Fibroblast of lung (primary cell): ENCODE data around the gene TBC1D10B. TPM values are rescaled to one million over a fixed set of nuclear protein-coding genes. Genes with fewer than 3 reads are reported as not detected.
"Not testable (repeated sequence)": the region's sequence is repeated elsewhere in the genome, so short reads cannot be mapped to it uniquely, and the experiment has no call there.

Source experiments
- DNase-seq, 2 donors: peaks; one replicate each; pipeline versions ENCODE4 v3.0.0 to v3.0.0-alpha.2; 2010; ENCODE audit warnings: low read depth in 2 of 2
- H2AFZ ChIP-seq: 2 replicates; pipeline ENCODE4 v1.5.1; 2012; ENCODE audit warnings: low read length, control low read depth, inconsistent platforms
- H3K27ac ChIP-seq: 2 replicates; pipeline ENCODE4 v1.5.1; 2011; ENCODE audit warnings: low read length, control low read depth; ENCODE audit not compliant: insufficient read depth
- H3K27me3 ChIP-seq: 2 replicates; pipeline ENCODE4 v1.5.1; 2011; ENCODE audit warnings: mild to moderate bottlenecking, low read length; ENCODE audit not compliant: control insufficient read depth, insufficient read depth
- H3K36me3 ChIP-seq: 2 replicates; pipeline ENCODE4 v1.5.1; 2011; ENCODE audit warnings: low read length; ENCODE audit not compliant: control insufficient read depth, insufficient read depth
- H3K4me1 ChIP-seq: 2 replicates; pipeline ENCODE4 v1.5.1; 2011; ENCODE audit warnings: low read length; ENCODE audit not compliant: control insufficient read depth, insufficient read depth; ENCODE audit errors: extremely low read depth
- H3K4me2 ChIP-seq: 2 replicates; pipeline ENCODE4 v1.5.1; 2011; ENCODE audit warnings: low read length, control low read depth; ENCODE audit not compliant: insufficient read depth; ENCODE audit errors: extremely low read depth
- H3K4me3 ChIP-seq, 4 experiments: fragments of 200-600 bp in 1 of 4; sonication (generic) in 1 of 4; replicated peaks in 1 of 4; 2 replicates each; pipeline ENCODE4 v1.5.1; 2011 to 2016; ENCODE audit warnings: low read length in 4 of 4, low read depth in 3 of 4, mild to moderate bottlenecking in 3 of 4, control low read depth in 2 of 4, inconsistent platforms in 1 of 4, mixed read lengths in 1 of 4; ENCODE audit not compliant: insufficient read depth in 1 of 4; ENCODE audit errors: control extremely low read depth in 1 of 4
- H3K79me2 ChIP-seq: 2 replicates; pipeline ENCODE4 v1.5.1; 2012; ENCODE audit warnings: mild to moderate bottlenecking, low read length, inconsistent platforms; ENCODE audit not compliant: control insufficient read depth, insufficient read depth
- H3K9ac ChIP-seq: 2 replicates; pipeline ENCODE4 v1.5.1; 2011; ENCODE audit warnings: mild to moderate bottlenecking, low read length, control low read depth; ENCODE audit not compliant: insufficient read depth
- H3K9me3 ChIP-seq: 2 replicates; pipeline ENCODE4 v1.5.1; 2012; ENCODE audit warnings: low read depth, low read length; ENCODE audit not compliant: control insufficient read depth, insufficient read depth
- H4K20me1 ChIP-seq: 2 replicates; pipeline ENCODE4 v1.5.1; 2011; ENCODE audit warnings: low read length; ENCODE audit not compliant: control insufficient read depth, insufficient read depth; ENCODE audit errors: extremely low read depth
- polyA plus RNA-seq, 2 donors: library from polyadenylated mRNA; depleted of rRNA in 1 of 2; stranded (reverse) in 1 of 2; unstranded in 1 of 2; fragments of >200 nt; gene quantifications; 2 replicates each; pipeline ENCODE4 v1.2.1, GENCODE V29; 2011 to 2012; ENCODE audit warnings: missing spikeins in 1 of 2
- total RNA-seq: library from RNA; depleted of rRNA; stranded (reverse); fragments of >200 nt; gene quantifications from 2 replicates; pipeline ENCODE4 v1.2.1, GENCODE V29; 2014

Gene TBC1D10B
- total and polyA plus RNA-seq, 2 donors (not counting 1 experiment from before 2014, with no cell fraction given), result 14.8 to 29.6 TPM

DNA sequence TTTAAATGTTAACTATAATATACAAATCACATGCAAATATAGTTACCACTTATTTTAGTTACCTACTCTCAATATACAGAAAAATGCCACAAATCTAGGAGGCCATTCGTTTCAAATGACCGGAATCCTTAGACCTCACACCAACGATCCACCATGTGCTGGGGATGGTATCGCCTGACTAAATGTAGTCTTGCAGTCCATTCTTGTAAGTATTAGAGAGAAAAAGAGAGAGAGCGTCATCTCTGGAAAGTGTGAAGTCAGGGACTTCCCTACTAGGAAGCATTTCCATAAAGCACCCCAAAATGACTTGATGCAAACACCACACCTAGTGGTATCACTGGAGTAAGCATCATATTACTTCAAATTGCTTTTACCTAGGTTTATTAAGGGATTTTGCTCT is 61.0 kb downstream of the TBC1D10B start:
- not testable (repeated sequence) for H4K20me1 ChIP-seq, H3K4me1 ChIP-seq, H3K36me3 ChIP-seq, H3K4me2 ChIP-seq, H2AFZ ChIP-seq, H3K79me2 ChIP-seq, H3K27ac ChIP-seq, H3K9me3 ChIP-seq, H3K9ac ChIP-seq, H3K4me3 ChIP-seq, H3K27me3 ChIP-seq, DNase-seq

Other genes with a start within 250 kb of the TBC1D10B start
- gene MAPK3, start 247.3 kb downstream of the TBC1D10B start, total RNA-seq, result 32.1 and 48.7 TPM in 2 replicates
- 167 and 264 TPM in 2 replicates for gene MAPK3, start 247.3 kb downstream of the TBC1D10B start, polyA plus RNA-seq
- gene CORO1A, start 186.9 kb downstream of the TBC1D10B start, total RNA-seq, result 0.17 and 0.26 TPM in 2 replicates
- 0.85 and 2.6 TPM in 2 replicates for gene CORO1A, start 186.9 kb downstream of the TBC1D10B start, polyA plus RNA-seq
- gene BOLA2B, start 176.8 kb downstream of the TBC1D10B start, total RNA-seq, result 12.6 and 18.0 TPM in 2 replicates
- 47.4 and 79.2 TPM in 2 replicates for gene BOLA2B, start 176.8 kb downstream of the TBC1D10B start, polyA plus RNA-seq
- gene SLX1A, start 176.6 kb downstream of the TBC1D10B start, total RNA-seq, result 18.2 and 19.2 TPM in 2 replicates
- 3.9 and 11.5 TPM in 2 replicates for gene SLX1A, start 176.6 kb downstream of the TBC1D10B start, polyA plus RNA-seq
- 2.1 and 2.8 TPM in 2 replicates for gene SULT1A3, start 171.2 kb downstream of the TBC1D10B start, total RNA-seq
- 3.1 and 4.1 TPM in 2 replicates for gene SULT1A3, start 171.2 kb downstream of the TBC1D10B start, polyA plus RNA-seq
- 1.3 and 3.0 TPM in 2 replicates for gene NPIPB13, start 122.0 kb downstream of the TBC1D10B start, total RNA-seq
- 0.33 and 0.62 TPM in 2 replicates for gene NPIPB13, start 122.0 kb downstream of the TBC1D10B start, polyA plus RNA-seq
- 35.2 and 36.0 TPM in 2 replicates for gene CD2BP2, start 15.2 kb downstream of the TBC1D10B start, total RNA-seq
- 45.5 and 47.3 TPM in 2 replicates for gene CD2BP2, start 15.2 kb downstream of the TBC1D10B start, polyA plus RNA-seq
- not detected in 2 replicates for gene MYL11, start 4.3 kb upstream of the TBC1D10B start, total RNA-seq
- 0.11 and 0.45 TPM in 2 replicates for gene MYL11, start 4.3 kb upstream of the TBC1D10B start, polyA plus RNA-seq
- gene SEPTIN1, start 12.1 kb upstream of the TBC1D10B start, total RNA-seq, result 0.17 and 0.26 TPM in 2 replicates
- gene SEPTIN1, start 12.1 kb upstream of the TBC1D10B start, polyA plus RNA-seq, result 0.17 TPM in 1 of 2 replicates, not detected in the other
- gene ZNF48, start 24.9 kb upstream of the TBC1D10B start, total RNA-seq, result 7.3 and 7.7 TPM in 2 replicates
- 3.2 and 4.0 TPM in 2 replicates for gene ZNF48, start 24.9 kb upstream of the TBC1D10B start, polyA plus RNA-seq
- 8.4 and 10.5 TPM in 2 replicates for gene ZNF771, start 37.1 kb upstream of the TBC1D10B start, total RNA-seq
- gene ZNF771, start 37.1 kb upstream of the TBC1D10B start, polyA plus RNA-seq, result 3.1 and 4.5 TPM in 2 replicates
- 6.6 and 8.5 TPM in 2 replicates for gene DCTPP1, start 59.5 kb upstream of the TBC1D10B start, total RNA-seq
- gene DCTPP1, start 59.5 kb upstream of the TBC1D10B start, polyA plus RNA-seq, result 23.6 and 38.1 TPM in 2 replicates
- gene SEPHS2, start 75.4 kb upstream of the TBC1D10B start, total RNA-seq, result 19.3 and 26.6 TPM in 2 replicates
- gene SEPHS2, start 75.4 kb upstream of the TBC1D10B start, polyA plus RNA-seq, result 39.3 and 41.8 TPM in 2 replicates
- not detected in 2 replicates for gene ITGAL, start 102.2 kb upstream of the TBC1D10B start, total RNA-seq
- gene ITGAL, start 102.2 kb upstream of the TBC1D10B start, polyA plus RNA-seq, result not detected in 2 replicates
- 21.8 and 23.9 TPM in 2 replicates for gene ZNF768, start 156.1 kb upstream of the TBC1D10B start, total RNA-seq
- gene ZNF768, start 156.1 kb upstream of the TBC1D10B start, polyA plus RNA-seq, result 8.2 and 9.5 TPM in 2 replicates
- gene ZNF747, start 164.4 kb upstream of the TBC1D10B start, total RNA-seq, result 7.4 and 10.6 TPM in 2 replicates
- 3.9 and 4.4 TPM in 2 replicates for gene ZNF747, start 164.4 kb upstream of the TBC1D10B start, polyA plus RNA-seq
- gene ZNF764, start 187.9 kb upstream of the TBC1D10B start, total RNA-seq, result 3.1 TPM in 2 replicates
- 2.4 and 2.6 TPM in 2 replicates for gene ZNF764, start 187.9 kb upstream of the TBC1D10B start, polyA plus RNA-seq
- gene ZNF688, start 201.2 kb upstream of the TBC1D10B start, total RNA-seq, result 10.3 and 12.9 TPM in 2 replicates
- 3.0 and 3.1 TPM in 2 replicates for gene ZNF688, start 201.2 kb upstream of the TBC1D10B start, polyA plus RNA-seq
- 6.6 and 8.7 TPM in 2 replicates for gene ZNF785, start 215.2 kb upstream of the TBC1D10B start, total RNA-seq
- 4.7 and 7.1 TPM in 2 replicates for gene ZNF785, start 215.2 kb upstream of the TBC1D10B start, polyA plus RNA-seq
- 4.6 and 6.1 TPM in 2 replicates for gene ZNF689, start 239.9 kb upstream of the TBC1D10B start, total RNA-seq
- 3.5 and 4.2 TPM in 2 replicates for gene ZNF689, start 239.9 kb upstream of the TBC1D10B start, polyA plus RNA-seq